ENCODE measurements around the gene ZKSCAN5.

- TF ChIP-seq, protein P1, sequence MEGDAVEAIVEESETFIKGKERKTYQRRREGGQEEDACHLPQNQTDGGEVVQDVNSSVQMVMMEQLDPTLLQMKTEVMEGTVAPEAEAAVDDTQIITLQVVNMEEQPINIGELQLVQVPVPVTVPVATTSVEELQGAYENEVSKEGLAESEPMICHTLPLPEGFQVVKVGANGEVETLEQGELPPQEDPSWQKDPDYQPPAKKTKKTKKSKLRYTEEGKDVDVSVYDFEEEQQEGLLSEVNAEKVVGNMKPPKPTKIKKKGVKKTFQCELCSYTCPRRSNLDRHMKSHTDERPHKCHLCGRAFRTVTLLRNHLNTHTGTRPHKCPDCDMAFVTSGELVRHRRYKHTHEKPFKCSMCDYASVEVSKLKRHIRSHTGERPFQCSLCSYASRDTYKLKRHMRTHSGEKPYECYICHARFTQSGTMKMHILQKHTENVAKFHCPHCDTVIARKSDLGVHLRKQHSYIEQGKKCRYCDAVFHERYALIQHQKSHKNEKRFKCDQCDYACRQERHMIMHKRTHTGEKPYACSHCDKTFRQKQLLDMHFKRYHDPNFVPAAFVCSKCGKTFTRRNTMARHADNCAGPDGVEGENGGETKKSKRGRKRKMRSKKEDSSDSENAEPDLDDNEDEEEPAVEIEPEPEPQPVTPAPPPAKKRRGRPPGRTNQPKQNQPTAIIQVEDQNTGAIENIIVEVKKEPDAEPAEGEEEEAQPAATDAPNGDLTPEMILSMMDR (IDR thresholded peaks at IDR 0.05; ENCODE audit: insufficient read depth, low read depth, low read length), result peak; percentile 12
- no peak for TF ChIP-seq EZH2 (IDR thresholded peaks at IDR 0.05; ENCODE audit: insufficient read depth, low read length)
Measured at GRCh38 chr7:99525713-99526440, 21.4 kb downstream of the ZKSCAN5 start.

All from astrocyte (in vitro differentiated cells and primary cell).